GM10847 (cell line): ENCODE measurements around the gene CCDC33.

Experiments used
- POLR2A ChIP-seq: IDR thresholded peaks from 2 replicates; pipeline ENCODE4 v1.6.1; 2011; ENCODE audit not compliant: insufficient read length; ENCODE audit errors: extremely low read depth

The CCDC33 gene

GRCh38 chr15:74259292-74259648 is 23.1 kb downstream of the CCDC33 start:
- TF ChIP-seq POLR2A, result no peak

GRCh38 chr15:74259821-74260607 is 23.9 kb downstream of the CCDC33 start:
- no peak for TF ChIP-seq POLR2A

GRCh38 chr15:74261041-74261440 is 24.9 kb downstream of the CCDC33 start:
- TF ChIP-seq POLR2A, result no peak

- no peak for TF ChIP-seq POLR2A
Observed at GRCh38 chr15:74261685-74262084, 25.6 kb downstream of the CCDC33 start.

GRCh38 chr15:74262151-74262550 is 26.0 kb downstream of the CCDC33 start:
- TF ChIP-seq POLR2A, result no peak

- TF ChIP-seq POLR2A, result no peak
Observed at GRCh38 chr15:74262625-74263024, 26.5 kb downstream of the CCDC33 start.

GRCh38 chr15:74263466-74263865 is 27.3 kb downstream of the CCDC33 start:
- no peak for TF ChIP-seq POLR2A

- TF ChIP-seq POLR2A, result no peak
Observed at GRCh38 chr15:74264081-74264501, 28.0 kb downstream of the CCDC33 start.

- TF ChIP-seq POLR2A, result no peak
Observed at GRCh38 chr15:74265046-74265639, 29.0 kb downstream of the CCDC33 start.

GRCh38 chr15:74268020-74268419 is 31.9 kb downstream of the CCDC33 start:
- no peak for TF ChIP-seq POLR2A

- TF ChIP-seq POLR2A, result no peak
Observed at GRCh38 chr15:74269362-74270035, 33.4 kb downstream of the CCDC33 start.

- no peak for TF ChIP-seq POLR2A
Observed at GRCh38 chr15:74270155-74270554, 34.0 kb downstream of the CCDC33 start.

- no peak for TF ChIP-seq POLR2A
Observed at GRCh38 chr15:74270854-74271520, 34.9 kb downstream of the CCDC33 start.

- TF ChIP-seq POLR2A, result no peak
Observed at GRCh38 chr15:74272812-74273211, 36.7 kb downstream of the CCDC33 start.

GRCh38 chr15:74274470-74275038 is 38.4 kb downstream of the CCDC33 start:
- no peak for TF ChIP-seq POLR2A
